LNCAP (cell line): ENCODE results near the gene TSTD1.

Source experiments
- TF ChIP-seq, protein P1 (sequence below): fragments of 450-650 bp; IDR thresholded peaks from 2 replicates; pipeline ENCODE4 v1.5.1; 2017; ENCODE audit warnings: mild to moderate bottlenecking

TSTD1 gene

DNA sequence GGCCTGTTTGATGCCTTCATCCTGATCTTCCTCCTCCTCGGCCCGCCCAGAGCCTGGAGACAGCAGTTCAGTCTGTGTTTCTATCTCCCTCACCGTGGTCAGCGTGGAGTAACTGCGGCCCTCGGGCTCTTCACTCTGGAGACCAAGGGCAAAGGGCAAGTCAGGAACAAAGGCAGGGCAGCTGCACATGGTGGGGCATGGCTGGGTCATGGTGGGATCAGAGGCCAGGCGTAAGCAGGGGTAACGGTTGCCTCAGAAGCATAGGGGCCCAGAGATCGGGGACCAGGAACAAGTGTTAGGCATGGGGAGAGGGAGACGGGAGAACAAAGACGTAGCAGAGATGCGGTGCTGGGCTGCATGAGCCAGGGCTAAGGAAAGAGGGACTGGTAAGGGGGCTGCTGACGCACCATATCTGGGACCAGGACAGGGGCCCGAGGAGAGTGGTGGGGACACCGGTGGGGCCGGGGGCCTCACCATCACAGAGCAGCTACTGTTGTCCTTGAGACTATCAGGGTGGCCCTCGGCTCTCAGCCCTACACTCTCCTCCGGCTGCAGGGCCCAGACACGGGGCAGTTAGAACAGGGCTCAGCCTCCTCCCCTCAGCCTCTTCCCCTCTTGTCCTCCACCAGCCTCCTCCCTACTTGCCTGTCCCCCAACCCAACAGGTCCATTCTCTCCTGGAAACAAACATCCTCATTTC is 34.1 kb upstream of the TSTD1 start:
- TF ChIP-seq, protein P1, sequence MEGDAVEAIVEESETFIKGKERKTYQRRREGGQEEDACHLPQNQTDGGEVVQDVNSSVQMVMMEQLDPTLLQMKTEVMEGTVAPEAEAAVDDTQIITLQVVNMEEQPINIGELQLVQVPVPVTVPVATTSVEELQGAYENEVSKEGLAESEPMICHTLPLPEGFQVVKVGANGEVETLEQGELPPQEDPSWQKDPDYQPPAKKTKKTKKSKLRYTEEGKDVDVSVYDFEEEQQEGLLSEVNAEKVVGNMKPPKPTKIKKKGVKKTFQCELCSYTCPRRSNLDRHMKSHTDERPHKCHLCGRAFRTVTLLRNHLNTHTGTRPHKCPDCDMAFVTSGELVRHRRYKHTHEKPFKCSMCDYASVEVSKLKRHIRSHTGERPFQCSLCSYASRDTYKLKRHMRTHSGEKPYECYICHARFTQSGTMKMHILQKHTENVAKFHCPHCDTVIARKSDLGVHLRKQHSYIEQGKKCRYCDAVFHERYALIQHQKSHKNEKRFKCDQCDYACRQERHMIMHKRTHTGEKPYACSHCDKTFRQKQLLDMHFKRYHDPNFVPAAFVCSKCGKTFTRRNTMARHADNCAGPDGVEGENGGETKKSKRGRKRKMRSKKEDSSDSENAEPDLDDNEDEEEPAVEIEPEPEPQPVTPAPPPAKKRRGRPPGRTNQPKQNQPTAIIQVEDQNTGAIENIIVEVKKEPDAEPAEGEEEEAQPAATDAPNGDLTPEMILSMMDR = no peak

DNA sequence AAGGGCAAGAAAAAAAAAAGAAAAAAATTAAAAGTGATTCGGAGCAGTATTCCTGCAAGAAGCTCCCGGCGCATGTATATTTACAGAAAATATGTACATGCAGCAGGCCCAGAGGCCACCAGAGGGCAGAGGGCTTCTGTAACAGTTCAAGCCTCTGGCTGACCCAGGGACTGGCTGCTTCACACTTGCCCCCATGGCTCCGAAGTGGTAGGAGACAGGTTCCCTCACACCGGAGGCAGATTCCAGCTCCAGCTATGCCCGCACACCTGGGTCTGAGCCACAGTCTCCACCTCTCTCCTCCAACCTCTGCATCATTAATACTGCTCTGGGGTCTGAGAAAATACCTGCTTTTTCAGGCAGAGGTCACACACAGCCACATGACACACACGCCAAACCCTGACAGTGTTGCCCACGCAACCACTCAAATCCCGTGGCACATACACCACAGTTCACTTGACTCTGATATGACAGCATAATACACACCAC is 33.2 kb upstream of the TSTD1 start:
- TF ChIP-seq, protein P1 = peak; percentile 60

DNA sequence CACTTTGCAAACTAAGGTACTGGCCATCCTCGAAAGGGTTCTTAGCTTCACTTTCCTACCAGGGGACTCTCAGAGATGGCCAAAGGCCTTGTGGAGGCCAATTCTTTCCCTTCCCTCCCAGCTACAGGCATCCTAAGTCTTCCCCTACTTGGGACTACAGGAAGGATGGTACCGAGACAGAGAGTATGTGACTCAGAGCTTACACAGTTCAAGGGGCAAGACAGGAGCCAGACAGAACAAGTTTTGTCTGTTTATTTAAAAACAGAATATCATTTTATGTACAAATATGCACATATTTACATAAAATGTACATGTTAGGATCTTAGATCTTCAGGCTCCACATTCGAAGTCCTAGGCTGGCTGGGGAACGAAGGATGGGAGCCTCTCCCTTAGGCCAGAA is 32.0 kb upstream of the TSTD1 start:
- TF ChIP-seq, protein P1 = no peak

DNA sequence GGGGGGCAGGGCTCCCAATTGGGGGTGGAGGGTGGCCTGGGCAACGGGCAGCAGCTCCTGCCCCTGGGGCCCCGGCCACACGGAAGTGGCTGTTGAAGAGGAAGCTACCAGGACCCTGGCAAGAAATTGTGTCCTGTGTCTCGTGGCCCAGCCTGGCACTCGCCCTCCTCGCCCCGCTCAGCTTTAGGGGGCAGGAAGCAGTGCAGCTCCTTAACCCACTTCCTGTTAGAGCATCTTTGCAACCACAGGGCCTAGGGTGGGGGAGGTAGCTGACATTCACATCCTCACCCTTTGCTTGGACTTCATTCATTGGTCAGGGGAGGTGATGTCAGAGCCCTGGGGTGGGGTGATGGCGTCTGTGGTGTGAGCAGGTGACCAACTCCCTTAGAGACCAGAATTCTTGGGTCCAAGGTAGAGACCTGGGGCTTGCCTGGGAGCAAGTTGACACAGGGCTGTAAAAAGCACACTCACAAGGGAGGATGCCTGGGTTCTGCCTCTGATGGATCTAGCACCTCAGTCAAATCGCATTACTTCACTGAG is 31.0 kb upstream of the TSTD1 start, which contains the start of gene ARHGAP30:
Gene ARHGAP30 (minus strand): TSS at position 161 of the 540 bp plus-strand sequence. CDS start 267 bp downstream, outside the sequence.
- TF ChIP-seq, protein P1 = no peak

DNA sequence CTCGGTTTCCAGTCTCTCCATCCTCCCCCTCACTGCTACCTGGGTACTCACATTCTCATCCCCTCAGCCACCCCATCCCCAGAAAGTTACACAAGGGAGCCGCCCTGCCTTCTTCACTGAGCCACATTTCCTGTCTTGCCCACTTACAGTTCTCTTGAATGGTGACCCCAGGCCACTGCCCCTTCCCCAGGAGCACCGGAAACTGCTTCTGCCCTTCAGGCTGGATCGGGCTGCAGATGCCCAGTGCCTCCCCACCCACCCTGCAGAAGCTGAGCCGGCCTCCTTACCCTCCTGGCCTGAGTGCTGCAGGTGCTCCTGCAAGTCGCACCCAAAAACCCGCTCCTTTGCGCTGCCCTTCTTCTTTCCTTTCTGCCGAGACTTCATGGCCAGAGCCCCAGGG is 30.5 kb upstream of the TSTD1 start:
- TF ChIP-seq, protein P1 = no peak

DNA sequence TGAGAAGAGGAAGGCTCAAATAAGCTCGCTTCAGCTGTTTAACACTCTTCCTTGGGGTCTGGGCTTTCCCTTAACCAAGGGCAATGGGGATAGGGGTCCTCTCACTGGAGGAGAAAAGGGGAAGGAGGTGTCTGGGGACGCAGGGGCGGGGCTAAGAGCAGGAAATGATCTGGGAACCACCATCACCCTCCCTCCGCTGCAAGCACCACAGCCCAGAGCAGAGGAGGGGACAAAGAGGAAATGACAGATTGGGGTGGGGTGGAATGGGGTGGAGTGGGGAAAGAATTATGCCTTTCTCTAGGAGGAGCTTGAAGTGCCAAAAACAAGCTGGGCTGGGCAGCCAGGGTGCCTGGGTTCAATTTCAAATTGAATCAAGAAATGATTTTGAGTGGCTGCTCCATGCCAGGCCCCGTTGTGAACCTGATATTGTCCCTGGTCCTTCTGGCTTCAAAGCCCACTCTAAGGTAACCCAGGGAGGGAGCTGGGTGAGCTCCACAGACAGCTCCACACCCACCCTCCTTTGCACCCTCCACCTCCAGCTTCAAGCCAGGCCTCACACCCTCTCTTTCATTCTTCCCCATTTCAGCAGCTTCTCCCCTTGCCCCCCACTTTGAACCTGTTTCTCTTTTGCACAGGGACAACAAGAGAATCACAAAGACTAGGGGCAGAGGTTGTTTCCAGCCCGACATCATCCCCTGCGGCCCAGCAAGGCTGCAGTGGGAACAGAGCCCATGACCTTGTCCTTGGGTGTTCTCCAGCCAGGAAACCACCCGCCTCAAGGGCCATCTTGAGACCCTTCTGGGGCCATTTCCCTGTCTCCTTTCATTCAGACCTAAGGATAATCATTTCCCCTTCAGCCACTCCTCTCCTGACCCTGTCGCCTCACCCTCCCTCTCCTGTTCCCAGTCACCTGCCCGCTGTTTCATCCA is 29.8 kb upstream of the TSTD1 start:
- TF ChIP-seq, protein P1 = no peak

DNA sequence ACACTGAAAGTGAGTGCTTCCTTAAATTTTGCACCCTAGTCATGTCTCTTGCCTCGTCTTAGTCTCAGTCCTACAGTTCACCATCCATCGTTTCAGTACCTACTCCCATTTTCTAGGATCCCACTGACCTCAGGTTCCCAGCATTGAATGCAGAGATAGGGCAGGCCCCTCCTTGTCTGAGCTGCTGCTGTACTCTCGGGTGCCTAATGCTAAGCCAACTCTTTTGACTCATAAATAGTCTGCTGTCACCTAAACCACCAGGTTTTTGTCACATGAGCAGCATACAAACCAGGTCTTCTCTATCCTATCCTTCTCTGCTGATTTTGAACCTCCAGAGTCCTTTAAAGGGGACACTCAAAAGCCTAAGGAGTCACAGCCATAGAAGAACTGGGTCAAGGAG is 27.9 kb upstream of the TSTD1 start:
- TF ChIP-seq, protein P1 = no peak
